GM18508 (cell line): ENCODE data around the gene FRYL.

ENCODE experiments used
- ATAC-seq: cut with Tn5 transposase; IDR thresholded peaks from one replicate; pipeline ENCODE4 v1.9.1; 2021; ENCODE audit warnings: moderate number of reproducible peaks; ENCODE audit not compliant: insufficient read depth, unreplicated experiment

The FRYL gene

GRCh38 chr4:48503233-48504025, 276.6 kb downstream of the FRYL start:
- no peak for ATAC-seq

DNA sequence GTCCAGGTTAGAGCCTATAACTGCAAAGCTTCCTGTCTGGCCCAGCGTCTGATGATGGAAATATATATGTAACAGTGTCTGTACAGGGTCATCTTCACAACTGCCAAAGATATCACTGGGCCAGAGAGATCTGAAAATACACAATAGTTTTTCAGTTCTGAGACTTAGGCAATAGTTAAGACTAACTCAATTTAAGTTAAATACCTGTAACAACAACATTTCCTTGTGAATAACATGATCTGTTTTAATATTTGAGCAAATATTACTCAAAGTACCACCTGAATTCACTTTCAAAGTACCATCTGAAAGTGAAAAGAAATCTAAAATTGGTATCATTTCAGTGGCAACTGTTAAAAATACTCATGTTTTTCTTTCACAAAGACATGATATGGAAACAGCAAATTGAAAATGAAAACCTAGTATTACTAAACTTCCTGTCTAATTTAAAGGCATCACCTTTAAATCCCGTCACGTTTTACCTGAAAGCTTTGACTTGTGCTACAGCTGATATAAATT, 280.5 kb downstream of the FRYL start:
- ATAC-seq, result peak; percentile 74

GRCh38 chr4:48498895-48499294, 281.2 kb downstream of the FRYL start:
- no peak for ATAC-seq

DNA sequence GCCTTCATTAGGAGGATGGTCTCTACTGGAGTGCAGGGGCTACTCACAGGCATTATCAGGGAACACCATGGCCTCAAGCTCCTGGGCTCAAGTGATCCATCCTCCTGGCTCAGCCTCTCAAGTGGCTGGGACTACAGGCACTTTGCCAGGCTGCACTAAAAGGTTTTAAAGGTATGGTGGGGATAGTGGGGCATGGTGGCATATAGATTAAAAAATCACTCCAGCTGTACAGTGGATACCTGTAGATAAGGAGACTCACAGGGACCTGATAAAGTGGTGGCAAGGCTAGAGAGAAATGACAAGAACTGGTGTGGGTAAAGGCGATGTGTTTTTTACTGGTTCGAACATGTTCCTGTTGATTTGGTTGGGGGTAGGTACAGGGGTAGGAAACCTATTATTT, 284.1 kb downstream of the FRYL start:
- ATAC-seq, result no peak

GRCh38 chr4:48493452-48494100, 286.5 kb downstream of the FRYL start:
- no peak for ATAC-seq

DNA sequence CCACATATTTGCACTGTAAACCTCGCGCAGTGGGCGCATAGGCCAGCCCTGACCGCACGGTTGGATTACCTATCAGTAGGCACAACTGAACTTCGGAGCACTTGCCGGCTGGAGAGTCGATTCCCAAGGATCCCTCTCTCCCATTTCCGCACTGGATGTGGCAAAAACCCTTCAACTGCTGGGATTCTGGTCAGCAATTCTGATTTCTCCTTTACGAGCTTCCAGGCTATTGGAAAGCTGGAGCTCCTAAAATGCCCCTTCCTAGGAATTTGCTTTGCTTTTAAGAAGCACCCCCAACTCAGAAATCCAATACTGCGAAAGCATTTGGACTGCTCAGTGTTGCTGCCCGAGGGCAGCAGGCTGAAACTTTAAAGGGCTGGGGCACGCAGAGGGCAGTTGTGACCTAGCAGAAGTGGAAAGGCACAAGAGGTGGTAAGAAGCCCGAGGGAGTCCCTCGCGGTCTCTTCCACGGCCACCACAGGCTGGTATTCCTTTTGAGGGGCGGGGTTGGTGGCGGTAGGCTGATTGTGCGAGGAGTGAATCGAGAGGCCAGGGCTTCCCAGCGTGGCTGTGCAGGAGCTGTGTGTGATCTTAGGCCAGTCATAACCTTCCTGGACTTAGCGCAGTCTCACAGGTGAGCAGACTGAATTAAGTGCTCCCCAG, 288.4 kb downstream of the FRYL start:
- no peak for ATAC-seq

DNA sequence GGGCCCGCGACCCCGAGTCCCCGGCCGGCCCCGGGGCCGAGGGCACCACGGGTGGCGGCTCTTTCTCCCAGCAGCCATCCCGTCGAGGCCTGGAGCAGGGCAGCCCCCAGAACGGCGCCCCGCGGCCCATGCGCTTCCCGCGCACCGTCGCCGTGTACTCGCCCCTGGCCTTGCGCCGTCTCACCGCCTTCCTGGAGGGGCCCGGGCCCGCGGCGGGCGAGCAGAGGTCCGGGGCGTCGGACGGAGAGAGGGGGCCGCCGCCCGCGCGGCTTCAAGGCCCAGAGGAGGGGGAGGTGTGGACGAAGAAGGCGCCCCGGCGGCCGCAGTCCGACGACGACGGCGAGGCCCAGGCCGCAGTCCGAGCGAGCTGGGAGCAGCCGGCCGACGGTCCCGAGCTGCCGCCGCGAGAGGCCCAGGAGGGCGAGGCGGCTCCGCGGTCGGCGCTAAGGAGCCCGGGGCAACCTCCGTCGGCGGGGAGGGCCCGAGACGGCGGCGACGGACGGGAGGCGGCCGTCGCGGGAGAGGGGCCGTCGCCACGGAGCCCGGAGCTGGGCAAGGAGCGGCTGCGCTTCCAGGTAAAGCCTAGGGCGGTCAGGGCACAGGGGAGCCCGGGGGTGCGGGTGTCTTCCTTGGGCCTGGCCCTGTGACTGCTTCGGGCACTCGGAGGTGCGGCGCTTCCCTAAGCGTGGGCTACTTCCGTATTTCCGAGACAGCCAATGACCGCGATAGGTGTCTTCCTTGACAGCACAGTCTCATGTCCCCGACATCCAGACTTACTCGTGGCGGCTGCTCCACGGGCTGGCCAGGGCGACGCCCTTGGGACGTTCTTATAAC, 289.2 kb downstream of the FRYL start:
- ATAC-seq, result no peak

GRCh38 chr4:48490012-48490679, 289.9 kb downstream of the FRYL start, which contains the start of gene ZAR1:
ZAR1 (plus strand) TSS chr4:48490252; CDS start chr4:48490292, 40 bp downstream.
- no peak for ATAC-seq

GRCh38 chr4:48489683-48490011, 290.4 kb downstream of the FRYL start:
- ATAC-seq, result no peak

GRCh38 chr4:48484494-48485168, 295.4 kb downstream of the FRYL start:
- ATAC-seq, result no peak

- no peak for ATAC-seq
Observed at GRCh38 chr4:48483777-48484493, 296.1 kb downstream of the FRYL start.

DNA sequence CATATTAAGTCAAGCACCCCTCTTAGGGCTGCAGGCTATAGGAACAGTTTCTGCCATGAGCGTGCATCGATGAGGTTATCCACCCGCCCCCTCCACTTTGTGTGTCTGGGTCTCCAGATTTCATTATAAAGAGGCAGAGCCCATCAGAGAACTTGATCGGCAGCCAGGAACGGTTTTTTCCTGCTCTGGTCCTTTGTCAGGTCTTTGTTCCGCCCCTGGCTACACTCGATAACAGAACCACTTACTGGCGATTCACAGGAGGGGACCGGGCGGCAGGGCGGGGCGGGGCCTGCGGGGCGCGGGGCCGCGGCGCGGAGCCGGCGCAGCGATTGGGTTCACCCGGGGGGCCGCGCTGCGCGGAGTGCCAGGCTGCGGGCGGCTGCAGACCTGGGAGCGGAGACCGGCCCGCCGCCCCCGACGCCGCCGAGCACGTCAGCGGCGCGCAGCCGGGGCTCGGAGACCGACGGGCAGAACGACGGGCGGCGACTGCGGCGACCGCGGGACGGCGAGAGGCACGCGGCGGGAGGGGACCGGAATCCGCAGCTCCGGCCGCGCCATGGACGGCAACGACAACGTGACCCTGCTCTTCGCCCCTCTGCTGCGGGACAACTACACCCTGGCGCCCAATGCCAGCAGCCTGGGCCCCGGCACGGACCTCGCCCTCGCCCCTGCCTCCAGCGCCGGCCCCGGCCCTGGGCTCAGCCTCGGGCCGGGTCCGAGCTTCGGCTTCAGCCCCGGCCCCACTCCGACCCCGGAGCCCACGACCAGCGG, 296.9 kb downstream of the FRYL start, which contains the start of gene SLC10A4:
SLC10A4 (plus strand) TSS at position 338 of the 771 bp plus-strand sequence; CDS start at position 557, 219 bp downstream.
- ATAC-seq, result no peak

GRCh38 chr4:48481581-48481980, 298.5 kb downstream of the FRYL start:
- no peak for ATAC-seq

DNA sequence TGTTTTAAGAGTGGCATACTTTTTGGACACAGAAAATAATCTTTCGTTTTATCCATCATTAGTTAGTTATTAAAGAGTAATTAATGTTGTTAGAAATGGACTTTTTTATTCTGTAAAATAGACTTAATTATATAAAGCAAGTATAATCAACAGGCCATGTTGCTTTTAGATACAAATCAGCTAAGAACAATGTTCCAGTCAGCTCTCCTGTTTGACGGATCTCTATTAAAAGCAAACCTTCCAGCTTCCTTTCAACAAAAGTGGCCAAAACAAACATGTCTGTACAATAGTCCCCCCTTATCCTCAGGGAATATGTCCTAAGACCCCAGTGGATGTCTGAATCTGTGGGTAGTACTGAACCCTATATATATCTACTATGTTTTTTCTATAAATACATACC, 301.8 kb downstream of the FRYL start:
- ATAC-seq, result no peak

- ATAC-seq, result no peak
Observed at GRCh38 chr4:48475770-48476169, 304.3 kb downstream of the FRYL start.

DNA sequence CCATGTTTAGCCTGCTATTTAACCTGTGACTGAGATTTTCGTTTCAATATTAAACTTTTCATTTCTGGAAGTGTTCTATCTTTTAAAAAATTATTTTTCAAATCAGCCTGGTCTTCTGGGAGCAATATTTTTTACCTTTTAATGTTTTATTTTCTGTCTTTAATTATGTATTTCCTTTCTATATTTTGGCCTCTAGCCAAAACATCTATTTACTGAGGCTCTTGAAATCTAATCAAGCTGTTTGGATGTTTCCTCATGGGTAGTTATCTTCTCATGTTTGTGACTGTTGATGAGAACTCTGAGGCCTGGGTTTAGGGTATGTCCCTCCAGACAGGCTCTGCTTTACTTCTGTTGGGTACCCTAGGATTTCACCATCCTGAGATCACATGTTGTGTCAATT, 307.3 kb downstream of the FRYL start:
- ATAC-seq, result no peak

GRCh38 chr4:48470570-48470969, 309.5 kb downstream of the FRYL start:
- ATAC-seq, result no peak

DNA sequence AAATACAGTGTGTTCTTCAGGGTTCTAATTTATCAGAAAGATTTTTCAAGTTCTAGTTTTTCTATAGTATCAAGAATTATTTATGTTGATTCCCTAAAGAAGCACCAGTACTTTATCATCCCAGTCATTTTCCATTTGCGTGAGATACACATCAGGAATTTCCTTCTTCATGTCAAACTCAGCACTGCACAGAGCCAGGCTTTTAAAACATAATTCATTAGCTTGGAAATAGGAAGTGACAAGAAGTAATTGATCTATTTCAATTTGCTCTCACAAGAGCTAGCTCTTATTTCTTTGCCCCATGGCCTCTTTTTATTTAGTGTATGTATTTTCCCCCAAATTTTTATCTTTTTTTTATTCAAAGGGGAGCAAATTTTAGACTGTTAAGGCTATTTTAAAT, 309.9 kb downstream of the FRYL start:
- ATAC-seq, result no peak
